Purkinje cell (primary cell): Measurements from ENCODE around the gene FGD1. TPM values are rescaled to one million over a fixed set of nuclear protein-coding genes. Genes with fewer than 3 reads are reported as not detected.

Experiments
- polyA plus RNA-seq: library from polyadenylated mRNA; unstranded; fragments of >200 nt; fragmentation: Nextera tagmentation; gene quantifications from 2 replicates; pipeline ENCODE4 v1.2.1, GENCODE V29; 2014

Gene FGD1
- 0.59 and 1.1 TPM in 2 replicates for polyA plus RNA-seq

GRCh38 chrX:54495814-54496516 is at the start of gene FGD1:
FGD1 (minus strand) TSS chrX:54496234; CDS start chrX:54495432, 802 bp downstream.

DNA sequence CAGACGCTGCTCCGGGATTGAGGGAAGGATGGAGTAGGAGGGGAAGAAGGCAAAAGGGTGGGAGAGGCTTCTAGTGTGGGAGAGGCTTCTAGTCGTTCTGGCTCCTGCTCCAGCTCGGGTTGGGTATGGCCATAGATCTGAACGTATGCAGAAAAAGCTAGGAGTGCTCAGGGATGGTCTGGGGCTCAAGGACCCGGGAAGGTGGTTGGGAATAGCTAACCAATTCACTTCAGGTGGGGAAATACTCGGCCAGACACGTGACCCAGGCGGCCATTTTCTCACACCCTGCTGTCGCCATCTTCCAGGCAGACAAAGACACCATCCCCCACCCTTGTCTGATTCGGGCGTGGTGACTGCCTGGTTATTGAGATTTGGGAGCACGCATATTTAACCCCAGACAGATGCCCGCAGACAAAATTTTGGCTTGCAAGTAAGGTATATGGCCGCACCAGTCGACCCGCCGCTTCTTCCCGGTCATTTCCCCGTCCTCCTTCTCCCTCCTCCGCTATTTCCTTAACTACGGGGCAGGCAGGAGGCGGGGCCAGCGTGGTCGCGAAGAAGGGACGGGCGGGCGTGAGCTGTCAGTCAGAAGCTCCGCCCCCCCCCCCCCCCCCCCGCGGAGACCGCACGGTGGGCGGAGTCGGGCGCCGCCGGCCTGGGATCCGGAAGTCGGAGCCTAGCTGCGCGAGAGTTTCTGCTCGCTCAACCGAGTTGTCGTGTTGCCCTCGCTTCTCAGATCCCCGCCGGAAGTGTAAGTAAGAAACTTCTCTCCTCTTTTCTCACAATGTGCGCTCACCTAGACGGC is 33.7 kb upstream of the FGD1 start, which contains the start of gene GNL3L:
TSS of gene GNL3L (plus strand) at position 668 of the 805 bp plus-strand sequence. CDS start 2,348 bp downstream, outside the sequence.

DNA sequence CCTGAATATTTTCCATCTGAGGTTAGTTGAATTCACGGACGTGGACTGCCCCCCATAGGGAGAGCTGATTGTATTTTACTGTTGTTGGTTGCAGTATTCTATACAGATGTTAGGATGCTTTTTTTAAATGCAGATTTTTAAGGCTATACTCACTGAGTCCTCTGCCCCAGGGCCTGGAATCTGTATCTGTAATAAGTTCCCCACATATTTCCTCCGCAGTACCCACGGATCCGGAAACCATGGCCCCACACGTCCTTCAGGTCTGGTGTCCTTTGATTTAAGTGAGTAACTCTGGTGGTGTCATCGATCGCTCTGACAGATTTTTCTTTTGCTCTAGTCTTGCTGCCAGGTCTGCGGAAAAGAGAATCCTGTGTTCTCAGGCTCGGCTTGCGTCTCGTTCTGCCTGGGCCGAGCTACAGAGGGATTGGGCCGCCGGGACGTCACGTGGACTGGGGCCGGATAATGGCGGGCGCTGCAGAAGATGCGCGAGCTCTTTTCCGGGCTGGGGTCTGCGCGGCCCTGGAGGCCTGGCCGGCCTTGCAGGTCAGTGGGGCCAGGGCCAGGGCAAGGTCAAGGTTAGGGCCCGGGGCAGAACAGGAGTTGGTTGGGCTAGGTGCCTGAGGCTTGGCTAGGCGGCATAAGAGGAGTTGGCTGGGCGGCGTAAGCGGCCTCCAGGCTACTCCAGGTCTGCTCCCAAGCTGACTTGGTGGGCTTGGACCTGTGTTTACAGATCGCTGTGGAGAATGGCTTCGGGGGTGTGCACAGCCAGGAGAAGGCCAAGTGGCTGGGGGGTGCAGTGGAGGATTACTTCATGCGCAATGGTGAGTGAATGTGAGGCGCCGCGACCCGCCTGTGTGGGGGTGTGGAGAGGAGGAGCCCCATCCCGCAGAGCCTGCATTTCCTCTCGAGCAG is 55.8 kb downstream of the FGD1 start, which contains the start of gene TSR2:
TSS of gene TSR2 (plus strand) at position 445 of the 912 bp plus-strand sequence. CDS start at position 463, 18 bp downstream.

Other genes with a start within 250 kb of the FGD1 start
- 8.3 and 11.7 TPM in 2 replicates for gene WNK3, start 138.2 kb downstream of the FGD1 start, polyA plus RNA-seq
- 20.1 and 32.3 TPM in 2 replicates for gene TSR2, start 55.8 kb downstream of the FGD1 start, polyA plus RNA-seq
- 0.31 and 0.70 TPM in 2 replicates for gene GNL3L, start 34.0 kb upstream of the FGD1 start, polyA plus RNA-seq